ENCODE results near the gene RBP7. TPM values are rescaled to one million over a fixed set of nuclear protein-coding genes. Genes with fewer than 3 reads are reported as not detected.

The RBP7 gene
- total RNA-seq, 4 donors from 2014 or later = 2.5 to 47.1 (median 35.1) TPM

DNA sequence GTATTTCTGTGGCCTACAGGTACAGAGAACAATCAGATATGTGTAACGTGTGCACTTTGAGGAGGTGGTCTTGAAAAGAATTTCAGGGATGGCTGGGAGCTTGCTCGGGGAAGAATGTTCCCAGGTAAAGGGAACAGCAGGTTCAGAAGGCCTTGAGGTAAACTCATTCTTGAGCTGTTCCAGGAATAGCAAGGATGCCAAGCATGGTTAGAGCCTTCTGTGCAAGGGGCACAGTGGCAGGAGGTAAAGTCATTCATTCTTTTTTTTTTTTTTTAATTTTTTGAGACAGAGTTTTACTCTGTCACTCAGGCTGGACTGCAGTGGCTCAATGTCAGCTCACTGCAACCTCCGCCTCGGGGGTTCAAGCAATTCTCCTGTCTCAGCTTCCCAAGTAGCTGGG, 45.7 kb downstream of the RBP7 start:
- intact Hi-C loops (cut with DNase I; ENCODE audit: low total_unique reads) = no loop called here
- H3K4me1 ChIP-seq = peaks cover 0 to 8% of the 10 kb centered on the region in 2 donors
- no peaks in the 10 kb centered on the region for H3K9me3 ChIP-seq
- DNase-seq = no peak
- TF ChIP-seq POLR2A (IDR thresholded peaks at IDR 0.05) = no peak
- TF ChIP-seq, protein P1, sequence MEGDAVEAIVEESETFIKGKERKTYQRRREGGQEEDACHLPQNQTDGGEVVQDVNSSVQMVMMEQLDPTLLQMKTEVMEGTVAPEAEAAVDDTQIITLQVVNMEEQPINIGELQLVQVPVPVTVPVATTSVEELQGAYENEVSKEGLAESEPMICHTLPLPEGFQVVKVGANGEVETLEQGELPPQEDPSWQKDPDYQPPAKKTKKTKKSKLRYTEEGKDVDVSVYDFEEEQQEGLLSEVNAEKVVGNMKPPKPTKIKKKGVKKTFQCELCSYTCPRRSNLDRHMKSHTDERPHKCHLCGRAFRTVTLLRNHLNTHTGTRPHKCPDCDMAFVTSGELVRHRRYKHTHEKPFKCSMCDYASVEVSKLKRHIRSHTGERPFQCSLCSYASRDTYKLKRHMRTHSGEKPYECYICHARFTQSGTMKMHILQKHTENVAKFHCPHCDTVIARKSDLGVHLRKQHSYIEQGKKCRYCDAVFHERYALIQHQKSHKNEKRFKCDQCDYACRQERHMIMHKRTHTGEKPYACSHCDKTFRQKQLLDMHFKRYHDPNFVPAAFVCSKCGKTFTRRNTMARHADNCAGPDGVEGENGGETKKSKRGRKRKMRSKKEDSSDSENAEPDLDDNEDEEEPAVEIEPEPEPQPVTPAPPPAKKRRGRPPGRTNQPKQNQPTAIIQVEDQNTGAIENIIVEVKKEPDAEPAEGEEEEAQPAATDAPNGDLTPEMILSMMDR (IDR thresholded peaks at IDR 0.05) = no peak
- H3K36me3 ChIP-seq = no peaks in the 10 kb centered on the region
- no peaks in the 10 kb centered on the region for H3K27me3 ChIP-seq
- H3K4me3 ChIP-seq = no peak overlapping the region
- no peak overlapping the region for H3K27ac ChIP-seq

DNA sequence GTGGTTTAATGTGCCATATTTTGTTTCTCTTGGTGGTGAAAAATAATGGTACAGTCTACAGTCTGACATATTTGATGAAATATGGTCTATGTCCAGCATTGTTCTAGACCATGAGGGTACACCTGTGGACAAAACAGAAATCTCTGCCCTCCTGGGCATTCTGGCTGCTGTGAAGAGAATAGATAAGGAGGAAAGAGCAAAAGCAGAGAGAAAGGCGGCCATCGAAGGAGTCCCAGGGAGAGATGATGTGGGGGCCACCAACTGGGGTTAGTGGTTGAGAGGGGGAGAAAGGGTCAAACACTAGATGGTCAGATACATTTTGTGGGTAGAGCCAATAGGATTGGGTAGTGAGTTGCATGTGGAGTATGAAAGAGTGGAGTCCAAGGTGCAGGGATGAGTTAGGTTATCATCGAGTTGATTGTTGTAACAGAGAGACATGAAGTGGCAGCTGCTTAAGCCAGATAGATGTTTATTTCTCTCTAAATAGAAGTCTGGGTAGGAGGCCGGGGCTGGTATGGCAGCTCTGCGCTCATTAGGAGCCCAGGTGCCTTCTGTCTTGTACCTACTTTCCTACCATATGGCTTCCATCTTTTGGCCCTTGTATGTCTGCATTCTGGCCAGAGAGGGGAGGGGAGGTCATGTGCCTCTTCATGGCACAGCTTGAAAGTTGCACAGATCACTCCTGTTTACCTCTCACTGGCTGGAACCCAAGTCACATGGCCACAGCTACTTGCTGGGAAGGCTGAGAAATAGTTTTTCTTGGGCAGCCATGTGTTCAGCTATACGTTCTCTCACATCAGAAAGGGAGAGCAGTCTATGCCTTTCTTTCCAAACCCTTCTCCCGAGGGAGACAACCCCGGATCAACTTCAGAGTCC, 48.7 kb downstream of the RBP7 start:
- Histone ChIP-seq H3K4me3 (no peak overlapping the region), H3K4me1 (peaks cover 0 to 8% of the 10 kb centered on the region in 2 donors)
- DNase-seq = peak in 1 of 2 donors; percentile 62

DNA sequence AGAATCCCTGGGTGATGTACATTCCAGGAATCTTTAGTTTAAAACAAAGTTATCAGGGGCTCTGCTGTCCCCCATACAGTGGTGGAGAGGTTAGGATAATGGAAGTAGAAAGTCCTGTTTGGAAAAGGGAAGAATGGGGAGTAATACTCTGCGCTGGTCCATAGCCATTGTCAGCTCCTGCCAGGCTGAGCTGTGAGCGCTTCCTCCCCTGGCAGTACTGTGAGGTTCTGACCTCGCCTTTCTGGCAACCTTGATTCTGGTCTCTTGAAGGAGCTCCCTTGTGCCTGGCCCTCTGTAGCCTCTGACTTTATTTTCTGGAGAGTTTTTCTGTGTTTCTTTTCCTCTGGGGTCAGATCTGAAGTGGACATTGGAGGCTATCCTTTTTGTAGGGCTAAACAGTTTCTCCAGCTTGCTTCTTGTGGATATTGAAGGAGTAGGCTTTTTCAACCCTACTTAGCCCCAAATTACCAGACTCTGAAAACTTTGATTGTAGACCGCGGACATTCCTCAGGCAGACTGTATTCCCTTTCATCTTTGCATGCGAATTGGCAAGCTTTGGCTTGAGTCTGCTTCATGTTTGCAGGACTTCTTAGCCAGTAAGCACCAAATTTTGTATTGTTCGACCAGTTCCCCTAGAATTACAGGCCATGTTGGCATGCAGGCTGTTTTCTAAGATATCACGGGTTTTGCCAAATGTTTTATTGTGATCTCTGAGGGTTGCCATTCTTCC, 49.5 kb downstream of the RBP7 start:
- intact Hi-C loops (cut with DNase I; ENCODE audit: low total_unique reads) = no loop called here
- H3K9me3 ChIP-seq = no peaks in the 10 kb centered on the region
- no peaks in the 10 kb centered on the region for H3K27me3 ChIP-seq
- TF ChIP-seq POLR2A (IDR thresholded peaks at IDR 0.05) = no peak
- H3K4me1 ChIP-seq = peaks cover 0 to 8% of the 10 kb centered on the region in 2 donors
- no peak overlapping the region for H3K4me3 ChIP-seq
- H3K36me3 ChIP-seq = no peaks in the 10 kb centered on the region
- peak overlapping the region; percentile 54 to 72 for H3K27ac ChIP-seq
- DNase-seq = no peak

More for the DNA sequence above, 48.7 kb downstream of the RBP7 start:
- no peaks in the 10 kb centered on the region for H3K9me3 ChIP-seq
- no peaks in the 10 kb centered on the region for H3K36me3 ChIP-seq
- peak overlapping the region; percentile 54 to 72 for H3K27ac ChIP-seq
- H3K27me3 ChIP-seq = no peaks in the 10 kb centered on the region
- TF ChIP-seq POLR2A (IDR thresholded peaks at IDR 0.05) = no peak
- TF ChIP-seq, protein P1 (IDR thresholded peaks at IDR 0.05) = no peak
- intact Hi-C loops (cut with DNase I; ENCODE audit: low total_unique reads) = no loop called here

DNA sequence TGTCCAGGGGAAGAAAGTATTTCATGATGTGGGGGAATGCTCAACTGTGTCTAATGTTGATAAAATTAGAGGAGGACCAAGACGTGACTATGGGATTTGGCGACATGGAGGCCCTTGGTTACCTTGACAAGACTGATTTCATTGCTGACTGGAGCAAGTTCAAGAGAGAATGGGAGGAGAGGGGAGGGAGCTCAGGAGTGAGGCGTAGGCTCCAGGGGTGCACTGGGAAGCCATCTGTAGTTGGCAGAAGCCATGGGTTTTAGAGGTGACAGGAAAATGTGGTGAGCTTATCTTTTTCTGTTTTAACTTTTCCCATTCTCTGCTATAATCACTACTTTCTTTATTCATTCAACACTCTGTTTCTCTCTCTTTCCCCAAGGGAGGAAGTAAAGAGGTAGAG, 51.6 kb downstream of the RBP7 start:
- no peaks in the 10 kb centered on the region for H3K27me3 ChIP-seq
- intact Hi-C loops (cut with DNase I; ENCODE audit: low total_unique reads) = no loop called here
- H3K36me3 ChIP-seq = no peaks in the 10 kb centered on the region
- H3K9me3 ChIP-seq = no peaks in the 10 kb centered on the region
- H3K27ac ChIP-seq = no peak overlapping the region
- H3K4me3 ChIP-seq = no peak overlapping the region
- peaks cover 0 to 8% of the 10 kb centered on the region in 2 donors for H3K4me1 ChIP-seq
- DNase-seq = no peak
- TF ChIP-seq, protein P1 (IDR thresholded peaks at IDR 0.05) = no peak
- no peak for TF ChIP-seq POLR2A (IDR thresholded peaks at IDR 0.05)

DNA sequence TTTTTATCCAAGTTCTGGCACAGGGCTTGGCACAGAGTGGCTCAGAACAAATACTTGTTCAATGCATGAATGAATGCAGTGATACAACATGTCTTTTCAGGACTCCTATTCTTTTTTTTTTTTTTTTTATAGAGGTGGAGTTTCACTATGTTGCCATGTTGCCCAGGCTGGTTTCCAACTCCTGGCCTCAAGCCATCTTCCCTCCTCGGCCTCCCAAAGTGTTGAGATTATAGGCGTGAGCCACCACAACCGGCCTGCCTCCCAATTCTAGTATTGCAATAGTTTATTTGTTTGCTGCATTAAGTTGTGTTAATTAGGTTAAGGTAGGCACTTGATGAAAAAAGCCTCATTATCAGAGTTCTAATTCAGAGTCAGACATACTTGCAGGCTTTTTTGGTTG, 53.6 kb downstream of the RBP7 start:
- TF ChIP-seq, protein P1 (IDR thresholded peaks at IDR 0.05) = no peak
- no peak for TF ChIP-seq POLR2A (IDR thresholded peaks at IDR 0.05)
- peaks cover 0 to 8% of the 10 kb centered on the region in 2 donors for H3K4me1 ChIP-seq
- no peaks in the 10 kb centered on the region for H3K27me3 ChIP-seq
- no peak for DNase-seq
- intact Hi-C loops (cut with DNase I; ENCODE audit: low total_unique reads) = no loop called here
- no peak overlapping the region for H3K4me3 ChIP-seq
- no peaks in the 10 kb centered on the region for H3K9me3 ChIP-seq
- no peak overlapping the region for H3K27ac ChIP-seq
- H3K36me3 ChIP-seq = no peaks in the 10 kb centered on the region

Data from uterus (tissue), 4 donors.